Activated gamma-delta T cell treated with anti-CD3 and anti-CD28 coated beads, Interleukin-2, amount 50 U/mL, for 16 hours (primary cell): ENCODE results near the gene MRPS6.

Experiments used
- DNase-seq: peaks from one replicate; pipeline ENCODE4 v3.0.0-alpha.2; 2020; ENCODE audit warnings: low read depth

Gene MRPS6

GRCh38 chr21:34073032-34073748 is at the start of gene MRPS6, which contains the start of gene SLC5A3:
MRPS6 (plus strand) TSS chr21:34073578; CDS start chr21:34073701, 123 bp downstream.
SLC5A3 (plus strand) TSS chr21:34073578; CDS start chr21:34095199, 21,621 bp downstream.
- peak; percentile 47 for DNase-seq

GRCh38 chr21:34023691-34024373 is 49.5 kb upstream of the MRPS6 start:
- DNase-seq, result no peak

GRCh38 chr21:34024374-34024693 is 49.0 kb upstream of the MRPS6 start:
- no peak for DNase-seq

- no peak for DNase-seq
Observed at GRCh38 chr21:34027721-34028461, 45.5 kb upstream of the MRPS6 start.

- peak; percentile 32 for DNase-seq
Observed at GRCh38 chr21:34029743-34030528, 43.4 kb upstream of the MRPS6 start.

DNA sequence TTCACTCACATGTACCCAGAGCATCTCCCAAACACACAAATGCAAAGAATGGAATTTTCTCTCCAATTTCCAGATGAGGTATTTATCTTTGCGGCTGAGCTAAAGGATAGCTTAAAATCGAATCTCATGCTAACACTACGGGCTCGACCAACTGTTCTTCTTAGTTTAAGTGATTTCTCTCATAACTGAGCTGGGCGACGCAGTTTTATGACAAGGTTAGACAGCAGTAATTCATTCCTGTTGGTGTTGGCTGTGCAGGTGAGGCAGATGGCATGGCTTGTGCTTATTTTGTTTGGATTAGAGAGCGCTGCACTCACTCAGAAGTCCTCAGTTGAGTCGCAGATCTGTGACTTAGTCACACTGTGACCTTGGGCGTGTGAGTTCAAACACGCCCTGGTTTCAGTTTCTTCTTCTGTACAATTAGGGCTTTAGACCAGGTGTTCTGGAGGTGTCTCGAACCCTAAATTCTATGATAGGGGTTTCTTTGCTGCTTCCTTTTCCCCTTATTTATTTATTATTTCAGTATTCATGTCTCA is 41.5 kb upstream of the MRPS6 start:
- DNase-seq, result no peak

DNA sequence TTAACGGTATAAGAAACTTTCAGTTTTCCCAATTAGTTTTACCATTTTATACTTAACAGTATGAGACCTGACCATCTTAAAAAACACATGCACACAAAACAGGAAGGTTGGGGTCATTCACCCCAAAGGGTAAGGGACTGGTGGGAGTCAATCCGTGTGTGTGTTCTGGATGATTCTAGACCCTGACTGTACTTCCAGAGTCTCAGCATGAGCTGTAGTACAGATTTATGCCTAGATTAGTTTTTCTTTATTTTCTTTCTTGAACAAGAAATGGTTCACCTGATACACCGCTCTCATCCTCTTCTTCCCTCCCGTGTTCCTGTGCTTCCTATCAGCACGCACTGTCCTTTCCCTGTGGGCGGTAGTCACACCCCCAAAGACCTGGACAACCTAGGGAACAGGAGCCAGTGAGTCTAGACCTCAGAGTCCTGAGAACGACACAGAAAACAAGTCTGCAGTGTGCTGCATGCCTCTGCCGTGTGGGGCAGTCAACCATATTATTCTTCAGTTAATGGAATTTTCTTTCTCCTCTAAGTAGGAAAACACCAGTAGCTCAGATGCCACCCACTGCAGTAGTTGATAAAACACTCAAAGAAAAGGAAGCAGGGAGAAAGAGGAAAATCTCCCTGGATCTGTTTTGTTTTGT is 38.9 kb upstream of the MRPS6 start:
- DNase-seq, result no peak

GRCh38 chr21:34035619-34036354 is 37.6 kb upstream of the MRPS6 start:
- no peak for DNase-seq

- no peak for DNase-seq
Observed at GRCh38 chr21:34037009-34037795, 36.2 kb upstream of the MRPS6 start.

DNA sequence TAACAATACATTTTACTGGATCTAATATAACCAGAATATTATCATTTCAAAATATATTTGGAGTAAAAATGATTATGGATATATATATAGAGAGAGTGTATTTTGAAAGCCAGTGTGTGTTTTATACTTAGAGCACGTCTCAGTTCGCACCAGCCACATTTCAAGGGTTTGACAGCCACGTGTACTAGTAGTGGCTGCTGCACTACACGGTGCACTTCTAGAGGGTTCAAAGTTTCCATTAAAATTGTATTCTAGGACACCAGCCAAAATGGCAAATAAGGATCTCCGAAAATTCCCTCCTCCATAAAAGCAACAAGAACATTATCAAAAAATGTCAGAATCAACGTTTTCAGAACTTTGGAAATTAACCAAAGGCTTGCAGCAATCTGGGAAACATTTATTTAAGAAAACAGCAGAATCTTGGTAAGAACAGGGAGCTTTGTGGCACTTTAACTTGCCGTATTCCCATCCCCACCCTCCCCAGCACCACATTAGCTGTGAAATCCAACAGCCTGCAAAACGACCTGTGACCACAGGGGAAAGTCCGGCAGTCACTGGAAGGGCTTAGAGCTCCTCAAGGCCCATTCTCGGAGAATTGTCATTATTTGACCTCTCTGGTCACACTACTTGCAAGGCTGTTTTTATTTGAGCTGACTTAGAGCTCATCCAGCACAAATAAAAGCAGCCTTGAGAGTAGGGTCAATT is 33.5 kb upstream of the MRPS6 start:
- no peak for DNase-seq

DNA sequence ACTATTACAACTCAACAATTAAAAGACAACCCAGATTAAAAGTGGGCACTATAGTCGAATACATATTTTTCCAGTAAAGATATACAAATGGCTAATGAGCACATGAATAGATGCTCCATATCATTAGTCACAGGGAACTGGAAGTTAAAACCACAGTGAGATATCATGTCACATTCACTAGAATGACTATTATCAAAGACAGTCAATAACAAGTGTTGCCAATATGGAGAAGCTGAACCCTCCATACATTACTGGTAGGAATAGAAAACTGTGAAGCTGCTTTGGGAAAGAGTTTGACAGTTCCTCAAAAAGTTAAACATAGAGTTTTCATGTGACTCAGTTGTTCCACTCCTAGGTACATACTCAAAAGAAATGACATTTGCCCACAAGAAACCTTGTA is 30.6 kb upstream of the MRPS6 start:
- DNase-seq, result no peak

- no peak for DNase-seq
Observed at GRCh38 chr21:34043333-34043732, 30.0 kb upstream of the MRPS6 start.

GRCh38 chr21:34046917-34047316 is 26.5 kb upstream of the MRPS6 start:
- DNase-seq, result no peak

DNA sequence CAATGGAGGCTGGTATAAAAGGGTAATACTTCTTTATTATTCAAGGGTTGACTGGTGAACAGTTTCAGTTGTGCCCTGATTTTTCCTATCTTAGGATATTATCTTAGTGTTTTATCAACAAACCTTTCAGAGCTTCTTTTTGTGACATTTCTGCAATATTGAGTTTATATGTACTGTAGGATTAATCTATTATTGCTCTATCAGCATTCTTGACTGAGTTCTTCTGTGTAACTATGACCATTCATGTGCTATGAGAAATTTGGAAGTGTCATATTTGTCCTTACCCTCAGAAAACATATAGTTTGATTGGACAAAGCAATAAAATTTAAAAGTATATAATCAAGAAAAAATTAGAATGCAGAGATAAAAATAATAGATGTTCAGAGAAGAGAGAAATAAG is 25.5 kb upstream of the MRPS6 start:
- no peak for DNase-seq

- no peak for DNase-seq
Observed at GRCh38 chr21:34052171-34052570, 21.2 kb upstream of the MRPS6 start.

GRCh38 chr21:34054259-34054658 is 19.1 kb upstream of the MRPS6 start:
- no peak for DNase-seq

GRCh38 chr21:34055615-34056014 is 17.8 kb upstream of the MRPS6 start:
- DNase-seq, result no peak

GRCh38 chr21:34061983-34062382 is 11.4 kb upstream of the MRPS6 start:
- no peak for DNase-seq

DNA sequence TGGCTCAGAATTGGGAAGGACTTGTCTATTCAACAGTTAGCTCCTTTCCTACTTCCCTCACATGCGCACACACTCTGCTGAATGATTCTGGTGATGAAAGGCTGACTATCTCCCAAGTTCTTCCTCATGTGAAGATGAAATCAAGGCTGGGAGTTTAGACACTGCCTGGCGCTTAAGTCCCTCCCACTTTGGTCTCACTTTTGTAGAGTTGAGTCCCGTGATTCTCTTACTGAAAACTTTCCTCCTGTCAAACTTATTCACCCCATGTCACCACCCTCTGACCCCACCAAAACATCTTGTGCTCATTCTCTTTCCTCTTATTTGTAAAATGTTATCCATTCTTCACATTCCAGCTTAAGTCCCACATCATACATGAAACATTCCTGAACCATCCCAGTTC is 8.4 kb upstream of the MRPS6 start:
- no peak for DNase-seq
